DMS53 treated with DMSO at 0.1 percent for 48 hours (cell line): ENCODE results near the gene GRIK5.
"Not testable (repeated sequence)": the region's sequence is repeated elsewhere in the genome, so short reads cannot be mapped to it uniquely, and the experiment has no call there.

Experiments
- DNase-seq: peaks from one replicate; lab custom pipeline; 2025; ENCODE audit not compliant: unreplicated experiment; lab: John Stamatoyannopoulos, UW

Gene GRIK5, protein sequence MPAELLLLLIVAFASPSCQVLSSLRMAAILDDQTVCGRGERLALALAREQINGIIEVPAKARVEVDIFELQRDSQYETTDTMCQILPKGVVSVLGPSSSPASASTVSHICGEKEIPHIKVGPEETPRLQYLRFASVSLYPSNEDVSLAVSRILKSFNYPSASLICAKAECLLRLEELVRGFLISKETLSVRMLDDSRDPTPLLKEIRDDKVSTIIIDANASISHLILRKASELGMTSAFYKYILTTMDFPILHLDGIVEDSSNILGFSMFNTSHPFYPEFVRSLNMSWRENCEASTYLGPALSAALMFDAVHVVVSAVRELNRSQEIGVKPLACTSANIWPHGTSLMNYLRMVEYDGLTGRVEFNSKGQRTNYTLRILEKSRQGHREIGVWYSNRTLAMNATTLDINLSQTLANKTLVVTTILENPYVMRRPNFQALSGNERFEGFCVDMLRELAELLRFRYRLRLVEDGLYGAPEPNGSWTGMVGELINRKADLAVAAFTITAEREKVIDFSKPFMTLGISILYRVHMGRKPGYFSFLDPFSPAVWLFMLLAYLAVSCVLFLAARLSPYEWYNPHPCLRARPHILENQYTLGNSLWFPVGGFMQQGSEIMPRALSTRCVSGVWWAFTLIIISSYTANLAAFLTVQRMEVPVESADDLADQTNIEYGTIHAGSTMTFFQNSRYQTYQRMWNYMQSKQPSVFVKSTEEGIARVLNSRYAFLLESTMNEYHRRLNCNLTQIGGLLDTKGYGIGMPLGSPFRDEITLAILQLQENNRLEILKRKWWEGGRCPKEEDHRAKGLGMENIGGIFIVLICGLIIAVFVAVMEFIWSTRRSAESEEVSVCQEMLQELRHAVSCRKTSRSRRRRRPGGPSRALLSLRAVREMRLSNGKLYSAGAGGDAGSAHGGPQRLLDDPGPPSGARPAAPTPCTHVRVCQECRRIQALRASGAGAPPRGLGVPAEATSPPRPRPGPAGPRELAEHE

DNA sequence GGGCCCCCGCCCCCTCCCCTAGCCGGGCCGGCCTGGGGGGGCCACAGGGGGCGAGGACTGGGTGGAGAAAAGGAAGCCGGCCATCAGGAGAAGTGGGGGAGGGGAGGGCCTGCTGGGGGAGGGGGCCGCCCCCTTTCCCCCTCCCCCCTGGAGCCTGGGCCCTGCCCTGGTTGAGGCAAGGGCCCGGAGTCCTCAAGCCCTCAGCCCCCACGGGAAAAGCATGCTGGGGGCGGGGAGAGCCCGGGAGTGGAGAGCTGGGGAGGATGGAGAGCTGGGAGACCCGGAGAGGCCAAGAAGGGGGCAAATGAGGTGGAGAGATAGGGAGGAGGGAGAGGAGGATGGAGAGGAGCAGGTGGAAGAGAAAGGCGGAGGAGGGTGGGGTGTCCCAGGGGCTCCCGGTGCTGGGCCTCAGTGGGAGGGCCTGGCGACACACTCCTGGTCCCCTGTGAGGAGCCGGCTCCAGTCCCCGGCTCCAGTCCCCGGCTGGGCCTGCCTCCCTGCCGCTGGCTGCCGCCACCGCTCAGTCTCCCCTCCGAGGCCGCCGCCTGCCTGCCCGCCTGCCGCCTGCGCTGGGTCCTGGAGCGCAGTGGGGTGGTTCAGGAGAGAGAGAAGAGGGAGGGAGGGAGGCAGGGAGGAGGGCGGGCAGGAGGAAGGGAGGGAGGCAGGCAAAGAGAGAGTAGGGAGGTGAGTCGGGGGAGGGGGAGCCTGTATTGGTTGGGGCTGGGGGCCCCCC, at the start of gene GRIK5:
Gene GRIK5 (minus strand): TSS at position 588 of the 733 bp plus-strand sequence. CDS start 4,436 bp downstream, outside the sequence.
- DNase-seq = no peak

DNA sequence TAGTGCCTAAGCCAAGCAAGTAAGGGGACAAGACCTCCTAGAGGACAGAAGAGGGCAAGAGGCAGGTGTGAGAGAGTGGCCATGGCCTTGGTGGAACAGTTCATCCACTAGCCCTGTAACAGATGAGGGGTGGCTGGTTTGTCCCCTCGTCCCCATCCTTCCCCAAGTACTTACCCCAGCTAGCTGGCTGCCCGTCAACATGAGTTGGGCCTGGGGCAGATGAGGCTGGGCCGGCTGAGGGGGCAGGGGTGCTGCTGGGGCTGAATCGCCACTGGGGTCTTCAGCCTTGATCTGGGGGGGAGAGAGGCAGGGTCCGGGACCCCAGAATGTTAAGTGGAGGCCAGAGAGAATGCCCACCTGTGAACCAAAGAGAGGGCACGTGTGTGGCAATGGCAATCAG, 47.1 kb upstream of the GRIK5 start:
- DNase-seq = no peak

DNA sequence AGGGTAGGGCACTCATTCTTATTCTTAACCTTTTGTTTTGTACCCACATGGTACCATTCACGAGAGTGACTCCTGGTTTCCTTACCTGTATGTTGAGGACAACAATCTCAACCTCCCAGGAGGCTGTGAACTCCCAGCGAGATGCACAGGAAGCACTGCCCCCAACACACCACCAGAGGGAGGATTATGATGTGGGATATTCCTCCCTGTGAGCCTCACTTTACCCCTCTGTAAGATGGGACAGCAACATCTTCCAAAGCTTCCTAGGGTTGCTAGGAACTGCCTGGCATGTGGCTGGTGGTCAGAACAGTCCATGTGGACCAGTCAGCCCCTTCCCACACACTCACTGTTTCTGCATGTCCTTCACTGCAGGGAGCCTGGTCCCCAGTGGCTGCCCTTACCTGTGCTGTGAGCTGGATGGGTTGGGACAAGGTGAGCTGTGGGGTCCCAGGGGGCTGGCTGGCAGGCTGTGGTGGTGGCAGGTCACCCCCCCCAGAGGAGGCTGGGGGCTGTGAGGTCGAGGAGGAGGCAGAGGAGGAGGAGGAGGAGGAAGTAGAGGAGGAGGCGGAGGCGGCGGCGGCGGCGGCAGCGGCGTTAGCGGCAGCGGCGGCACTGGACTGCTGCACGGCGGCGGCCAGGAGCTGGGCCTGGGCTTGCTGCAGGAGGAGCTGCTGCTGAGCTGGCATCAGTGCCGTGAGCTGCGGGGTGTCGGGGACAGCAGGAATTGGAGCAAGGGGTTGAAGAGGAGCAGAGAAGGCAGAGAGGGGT, 46.5 kb upstream of the GRIK5 start:
- no peak for DNase-seq

DNA sequence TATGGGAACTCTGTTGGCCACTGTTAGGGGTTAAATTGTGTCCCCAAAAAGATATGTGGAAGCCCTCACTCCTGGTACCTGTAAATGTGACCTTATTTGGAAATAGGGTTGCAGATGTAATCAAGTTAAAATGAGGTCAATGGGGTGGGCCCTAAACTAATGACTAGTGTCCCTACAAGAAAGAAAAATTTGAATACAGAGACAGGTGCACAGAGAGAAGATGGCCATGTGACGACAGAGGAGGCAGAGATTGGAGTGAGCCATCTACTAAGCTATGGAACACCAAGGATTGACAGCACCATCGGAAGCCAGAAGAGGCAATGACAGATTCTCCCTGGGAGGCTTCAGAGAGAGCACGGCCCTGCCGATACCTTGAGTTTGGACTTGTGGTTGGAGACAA, 45.7 kb upstream of the GRIK5 start:
- no peak for DNase-seq

DNA sequence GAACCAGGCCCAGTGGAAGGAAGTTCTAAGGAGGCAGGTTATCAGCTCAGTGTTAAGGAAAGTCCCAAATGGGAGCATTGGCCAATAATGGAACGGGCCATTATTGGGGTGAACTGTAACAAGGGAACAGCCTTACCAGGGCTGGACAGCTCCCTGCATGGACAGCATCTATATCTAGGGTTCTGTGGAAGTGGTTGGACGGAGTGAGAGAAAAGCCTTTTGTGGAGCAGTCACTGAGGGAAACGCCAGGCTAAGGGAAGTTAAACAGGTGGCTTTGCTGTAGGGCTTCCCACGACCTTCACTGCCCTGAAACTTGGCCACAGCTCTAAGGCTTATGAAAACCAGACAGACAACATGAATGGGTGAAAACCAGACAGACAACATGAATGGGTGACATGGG, 45.2 kb upstream of the GRIK5 start:
- no peak for DNase-seq

DNA sequence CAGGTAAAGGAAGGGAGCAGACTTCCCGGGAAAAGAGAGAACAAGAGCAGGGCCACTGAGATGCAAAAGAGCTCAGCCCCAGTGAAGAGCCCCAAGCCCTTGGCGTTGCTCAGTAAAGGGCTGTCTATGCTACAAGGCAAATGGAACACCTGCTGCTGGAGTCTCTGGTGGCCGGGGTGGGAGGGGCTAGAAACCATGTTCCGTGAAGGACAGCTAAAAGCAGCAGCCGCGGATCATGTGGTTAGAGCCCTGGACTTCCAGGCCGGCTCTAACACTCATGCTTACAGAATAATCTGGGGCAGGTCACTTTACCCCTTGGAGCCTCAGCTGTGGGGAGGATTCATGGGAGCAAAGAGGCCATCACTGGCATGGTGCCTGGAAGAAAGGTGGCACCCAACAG, 44.4 kb upstream of the GRIK5 start:
- peak; percentile 83 for DNase-seq

DNA sequence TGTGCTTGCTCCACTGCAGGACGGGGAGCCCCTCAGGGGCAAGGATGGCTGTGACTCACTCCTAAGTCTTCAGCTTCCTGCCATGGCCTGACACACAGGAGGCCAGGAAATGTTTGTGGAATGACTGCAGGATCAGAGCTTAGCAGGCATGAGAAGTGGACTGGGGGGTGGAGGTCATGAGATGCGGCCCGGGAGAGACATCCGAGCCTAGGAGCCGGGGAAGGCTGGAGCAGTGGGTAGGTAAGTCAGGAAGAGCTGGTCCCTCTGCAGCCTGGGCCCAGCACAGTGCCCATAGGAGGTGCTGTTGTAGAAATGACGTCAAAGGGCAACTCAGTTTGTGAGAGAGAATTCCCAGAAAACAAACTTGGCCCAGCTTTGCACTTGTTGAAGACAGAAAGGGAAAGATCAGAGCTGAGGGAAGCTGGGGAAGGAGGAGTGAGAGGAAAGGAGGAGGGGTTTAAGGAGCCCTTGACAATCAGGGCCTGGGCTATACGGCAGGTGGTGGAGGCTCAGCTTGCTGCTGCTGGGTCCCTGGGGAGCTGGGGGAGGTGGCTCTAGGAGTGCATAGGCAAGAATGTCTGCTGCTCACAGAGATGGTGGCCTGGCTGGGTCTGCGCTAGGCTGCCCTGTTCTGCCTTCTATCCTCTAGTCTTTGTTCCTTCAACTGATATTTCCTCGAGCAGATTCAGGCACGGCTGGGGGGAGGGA, 43.8 kb upstream of the GRIK5 start:
- DNase-seq = peak; percentile 45

DNA sequence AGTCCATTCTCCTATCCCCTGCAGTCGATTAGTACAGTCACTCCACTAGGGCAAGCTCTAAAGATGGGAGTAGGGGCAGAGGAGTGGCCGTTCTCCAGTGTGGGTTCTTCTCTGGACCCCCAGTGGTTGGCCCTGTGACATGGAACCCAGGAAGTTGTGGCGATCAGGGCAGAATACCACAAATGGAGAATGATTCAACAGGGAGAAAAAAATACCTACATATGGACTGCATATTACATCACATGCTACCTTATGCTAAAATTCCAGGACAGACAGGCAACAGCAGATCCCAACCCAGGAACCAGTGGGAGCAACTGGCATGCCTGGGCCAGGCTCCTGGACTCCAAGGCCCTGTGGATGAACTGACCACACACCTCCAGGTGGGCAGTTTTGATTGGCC, 41.8 kb upstream of the GRIK5 start:
- no peak for DNase-seq

DNA sequence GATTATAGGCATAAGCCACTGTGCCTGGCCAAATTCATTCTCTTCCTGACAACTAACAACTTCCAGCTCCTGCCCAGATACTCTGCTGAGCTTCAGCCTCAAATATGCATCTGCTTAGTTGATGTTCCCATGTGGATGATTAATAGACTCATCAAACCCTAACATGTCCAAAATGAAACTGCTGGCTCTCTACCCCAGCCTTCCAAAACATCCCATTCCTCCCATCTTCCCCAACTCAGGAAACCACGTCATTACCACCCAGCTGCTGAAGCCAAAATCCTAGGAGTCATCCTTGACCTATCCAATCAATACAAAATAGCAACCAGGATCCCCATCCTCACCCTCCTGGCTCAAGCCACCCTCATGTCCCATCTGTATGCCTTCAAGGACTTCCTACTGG, 41.4 kb upstream of the GRIK5 start:
- DNase-seq = no peak

DNA sequence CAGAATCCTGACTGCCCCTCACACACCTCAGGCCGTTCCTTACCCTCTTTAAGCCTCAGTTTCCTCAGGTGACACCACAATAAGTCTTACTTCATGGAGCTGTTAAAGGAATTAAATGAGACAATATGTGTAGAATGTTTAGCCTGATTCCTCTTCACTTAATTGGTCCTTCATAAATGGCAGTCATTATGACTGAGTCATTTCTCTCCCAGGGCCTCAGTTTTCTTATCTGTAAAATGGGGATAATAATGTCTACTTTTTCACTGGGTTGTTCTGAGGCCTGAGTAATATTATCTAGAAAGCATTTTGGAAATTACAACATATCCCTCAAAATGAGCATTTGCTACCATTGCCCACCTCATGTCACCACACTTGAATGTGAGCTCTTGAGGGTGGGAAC, 40.7 kb upstream of the GRIK5 start:
- no peak for DNase-seq

DNA sequence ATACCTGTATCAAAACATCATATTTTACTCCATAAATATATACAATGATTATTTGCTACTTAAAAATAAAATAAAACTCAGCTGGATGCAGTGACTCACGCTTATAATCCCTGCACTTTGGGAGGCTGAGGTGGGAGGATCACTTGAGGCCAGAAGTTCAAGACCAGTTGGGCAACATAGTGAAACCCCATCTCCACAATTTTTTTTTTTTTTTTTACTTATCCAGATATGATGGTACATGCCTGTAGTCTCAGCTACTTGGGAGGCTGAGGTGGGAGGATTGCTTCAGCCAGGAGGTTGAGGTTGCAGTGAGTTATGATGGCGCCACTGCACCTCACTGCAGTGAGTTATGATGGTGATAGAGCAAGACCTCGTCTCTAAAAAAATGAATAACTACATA, 39.9 kb upstream of the GRIK5 start:
- no peak for DNase-seq

DNA sequence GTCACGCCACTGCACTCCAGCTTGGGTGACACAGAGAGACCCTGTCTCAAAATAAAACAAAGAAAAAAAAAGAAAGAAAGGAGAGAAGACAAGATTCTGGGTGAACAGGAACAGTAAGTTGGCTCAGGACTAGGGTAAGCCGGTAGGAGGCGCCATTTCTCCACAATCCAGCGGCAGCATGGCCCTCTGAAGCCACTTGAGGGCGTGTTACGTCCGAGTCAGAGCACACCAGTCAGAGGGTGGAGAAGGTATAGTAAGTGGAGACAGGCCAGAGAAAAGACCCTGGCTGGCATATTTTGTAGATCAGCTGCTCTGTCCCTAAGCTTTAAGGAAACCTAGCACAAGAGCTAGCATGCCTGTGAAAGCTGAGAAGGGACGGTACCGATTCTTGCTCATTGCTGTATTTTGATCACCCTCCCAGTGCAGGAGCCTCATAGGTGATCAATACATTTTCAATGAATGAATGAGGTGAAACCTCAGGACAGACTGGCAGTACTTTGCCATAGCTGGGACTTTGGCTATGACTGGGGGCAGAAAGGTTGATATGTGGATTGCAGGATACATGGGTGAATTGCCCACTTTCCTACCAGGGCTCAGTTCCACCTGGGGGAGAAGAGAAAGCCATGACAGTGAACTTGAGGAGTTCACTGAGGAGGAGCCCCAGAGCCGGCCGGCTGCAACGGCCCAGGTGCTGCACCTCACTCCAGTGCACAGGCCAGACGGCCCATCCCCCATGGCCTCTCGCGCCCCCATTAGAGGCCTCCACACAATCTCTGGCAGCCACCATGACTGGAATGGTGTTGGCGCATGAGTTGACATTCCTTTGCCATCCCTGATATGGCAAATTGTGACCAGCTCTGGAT, 38.8 kb upstream of the GRIK5 start:
- peak; percentile 75 for DNase-seq

DNA sequence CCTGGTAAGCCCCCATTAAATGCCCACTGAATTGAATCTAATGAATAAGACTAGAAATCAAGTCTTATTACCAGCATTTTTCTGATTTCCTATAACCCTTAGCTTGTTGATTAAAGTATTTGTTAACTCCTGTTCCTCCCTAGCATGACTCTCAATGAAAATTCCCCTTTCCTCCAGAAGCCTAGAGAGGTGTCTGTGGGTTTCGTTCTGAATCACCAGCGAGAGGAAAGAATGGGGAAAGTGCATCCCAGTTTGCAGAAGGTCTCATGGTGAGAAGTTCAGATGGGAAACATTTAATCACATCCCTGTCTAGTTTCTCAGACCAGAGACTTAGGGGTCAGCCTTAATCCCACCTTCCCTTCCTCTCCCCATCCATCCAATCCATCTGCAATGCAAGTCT, 35.4 kb upstream of the GRIK5 start:
- DNase-seq = no peak

DNA sequence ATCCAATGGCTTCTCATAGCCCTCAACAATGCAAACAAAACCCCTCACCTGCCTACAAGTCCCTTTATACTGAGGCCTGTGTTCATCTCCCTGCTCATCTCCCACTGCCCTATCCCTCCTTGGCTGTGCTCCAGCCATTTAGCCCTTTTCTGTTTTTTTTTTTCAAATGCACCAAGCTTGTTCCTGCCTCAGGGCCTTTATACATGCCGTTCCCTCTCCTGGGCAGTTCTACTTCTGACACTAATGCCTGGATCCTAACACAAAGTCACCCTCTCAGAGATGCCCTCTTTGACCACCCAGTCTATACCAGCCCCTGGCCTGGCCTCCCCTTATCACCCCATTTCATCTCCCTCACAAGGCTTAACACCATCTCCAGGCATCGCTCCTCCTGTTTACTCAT, 32.9 kb upstream of the GRIK5 start:
- DNase-seq = no peak

DNA sequence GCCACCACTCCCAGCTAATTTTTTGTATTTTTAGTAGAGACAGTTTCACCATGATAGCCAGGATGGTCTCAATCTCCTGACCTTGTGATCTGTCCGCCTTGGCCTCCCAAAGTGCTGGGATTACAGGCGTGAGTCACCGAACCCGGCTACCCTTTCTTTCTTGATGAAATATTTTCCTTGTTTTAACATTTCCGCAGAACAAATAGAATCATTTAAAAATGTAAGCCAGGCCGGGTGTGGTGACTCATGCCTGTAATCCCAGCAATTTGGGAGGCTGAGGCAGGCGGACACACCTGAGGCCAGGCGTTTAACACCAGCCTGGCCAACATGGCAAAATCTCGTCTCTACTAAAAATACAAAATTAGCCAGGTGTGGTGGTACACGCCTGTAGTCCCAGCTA, 30.2 kb upstream of the GRIK5 start:
- not testable (repeated sequence) for DNase-seq

DNA sequence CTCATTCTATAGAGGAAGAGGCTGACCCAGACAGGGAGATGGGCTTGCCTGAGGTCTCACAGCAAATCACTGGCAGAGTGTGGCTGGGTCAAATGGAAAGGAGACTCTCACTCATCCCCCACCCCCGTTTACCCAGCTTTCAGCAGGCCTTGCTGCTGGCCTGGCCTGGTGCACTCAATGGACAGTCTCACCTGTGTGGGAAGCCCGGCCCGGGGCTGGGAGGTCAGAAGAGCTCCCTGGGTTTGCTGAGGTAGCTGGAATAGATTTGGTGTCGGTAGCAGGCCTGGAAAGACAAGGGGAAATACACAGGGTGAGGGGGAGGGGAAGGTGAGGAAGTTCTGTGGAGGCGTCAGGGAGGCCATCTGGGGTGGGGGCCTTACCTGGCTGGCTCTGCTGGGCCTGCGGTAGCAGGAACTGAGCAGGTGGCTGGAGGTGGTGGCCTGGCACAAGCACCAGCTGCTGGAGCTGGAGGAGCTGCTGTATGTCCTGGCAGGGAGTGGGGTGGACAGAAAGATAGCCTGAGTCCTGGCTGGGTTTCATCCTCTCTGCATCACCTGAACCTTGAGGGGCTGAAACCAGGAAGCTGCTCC, 29.4 kb upstream of the GRIK5 start:
- no peak for DNase-seq

DNA sequence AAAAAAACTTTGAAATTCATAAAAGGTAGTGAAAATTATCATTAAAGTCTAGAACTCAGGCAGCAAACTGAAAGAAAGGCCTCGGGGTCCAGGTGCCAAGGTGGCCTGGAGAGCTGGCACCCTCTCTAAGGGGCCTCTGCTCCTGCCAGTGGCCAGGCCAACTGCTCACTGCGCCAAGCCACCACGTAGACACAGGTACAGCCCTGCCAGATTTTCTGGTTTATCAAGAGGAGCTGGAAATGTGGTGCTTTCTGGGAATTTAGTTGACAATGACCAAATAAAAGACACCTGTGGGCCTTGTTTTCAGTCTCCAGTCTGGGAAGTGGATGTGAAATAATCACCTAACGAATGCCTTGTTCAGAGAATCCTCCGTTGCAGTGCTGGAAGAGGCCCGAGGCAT, 28.8 kb upstream of the GRIK5 start:
- no peak for DNase-seq

DNA sequence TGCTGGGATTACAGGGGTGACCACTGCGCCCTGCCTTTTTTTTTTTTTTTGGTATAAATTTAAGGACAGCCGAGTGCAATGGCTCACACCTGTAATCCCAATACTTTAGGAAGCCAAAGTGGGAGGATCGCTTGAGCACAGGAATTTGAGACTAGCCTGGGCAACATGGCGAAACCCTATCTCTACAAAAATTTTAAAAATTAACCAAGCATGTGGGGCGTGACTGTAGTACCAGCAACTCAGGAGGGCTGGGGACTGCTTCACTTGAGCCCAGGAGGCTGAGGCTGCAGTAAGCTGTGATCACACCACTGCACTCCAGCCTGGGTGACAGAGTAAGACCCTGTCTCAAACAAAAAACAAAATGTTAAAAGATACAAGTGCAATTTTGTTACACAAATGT, 27.5 kb upstream of the GRIK5 start:
- no peak for DNase-seq
